Measurements from ENCODE around the gene USP22.

Gene USP22

GRCh38 chr17:21078016-21078780, 35.4 kb upstream of the USP22 start:
- Histone ChIP-seq H3K14ac (ENCODE audit: low read length) (no peak overlapping the region), H3K4ac (ENCODE audit: low read depth, low read length) (no peak overlapping the region), H4K8ac (ENCODE audit: low read depth, low read length) (no peak overlapping the region), H4K91ac (ENCODE audit: low read depth, low read length) (no peak overlapping the region), H3K4me3 (ENCODE audit: low read depth, low read length) (no peak overlapping the region), H3K4me1 (ENCODE audit: control insufficient read depth in 1 of 2, insufficient read depth in 2 of 2, low read length in 2 of 2) (peaks cover 4 to 6% of the 10 kb centered on the region in 2 experiments), H2BK120ac (ENCODE audit: insufficient read depth, low read length, poor library complexity) (no peak overlapping the region), H2BK5ac (ENCODE audit: low read depth, low read length, poor library complexity) (no peak overlapping the region), H3K79me1 (ENCODE audit: low read length) (no peaks in the 10 kb centered on the region), H3K4me2 (ENCODE audit: low read length) (no peak overlapping the region), H3K27ac (ENCODE audit: low read depth, low read length) (no peak overlapping the region), H3K9me3 (ENCODE audit: insufficient read depth, low read depth, low read length) (peaks cover 2% of the 10 kb centered on the region), H2AK5ac (ENCODE audit: low read length) (no peak overlapping the region), H3K79me2 (ENCODE audit: control insufficient read depth, insufficient read depth, low read length, poor library complexity) (no peaks in the 10 kb centered on the region), H3K18ac (ENCODE audit: low read length) (no peak overlapping the region), H3K27me3 (ENCODE audit: insufficient read depth, low read length) (no peaks in the 10 kb centered on the region), H3K36me3 (ENCODE audit: control insufficient read depth in 1 of 2, insufficient read depth in 2 of 2, low read length in 2 of 2) (no peaks in the 10 kb centered on the region), H4K12ac (ENCODE audit: low read depth, low read length) (no peak overlapping the region), H3K23ac (ENCODE audit: low read length) (no peak overlapping the region), H2BK12ac (ENCODE audit: low read length) (no peak overlapping the region), H3K9ac (ENCODE audit: low read length) (no peak overlapping the region), H2AFZ (ENCODE audit: insufficient read depth, low read length, poor library complexity) (no peak overlapping the region)
- WGBS (ENCODE audit: extremely low coverage, insufficient coverage, insufficient read length): no CpG with 5 or more reads among the region's 11 CpGs
- no peak for DNase-seq

- H3K79me2 ChIP-seq (ENCODE audit: control insufficient read depth, insufficient read depth, low read length, poor library complexity): no peaks in the 10 kb centered on the region
- no peak overlapping the region for H4K12ac ChIP-seq (ENCODE audit: low read depth, low read length)
- H3K27ac ChIP-seq (ENCODE audit: low read depth, low read length): no peak overlapping the region
- no peak overlapping the region for H3K23ac ChIP-seq (ENCODE audit: low read length)
- WGBS (ENCODE audit: extremely low coverage, insufficient coverage, insufficient read length): no CpG with 5 or more reads among the region's 2 CpGs
- no peak overlapping the region for H2BK5ac ChIP-seq (ENCODE audit: low read depth, low read length, poor library complexity)
- no peak overlapping the region for H4K8ac ChIP-seq (ENCODE audit: low read depth, low read length)
- no peak for DNase-seq
- no peak overlapping the region for H3K9ac ChIP-seq (ENCODE audit: low read length)
- no peak overlapping the region for H3K4me2 ChIP-seq (ENCODE audit: low read length)
- H3K9me3 ChIP-seq (ENCODE audit: insufficient read depth, low read depth, low read length): peaks cover 2% of the 10 kb centered on the region
- H3K4me3 ChIP-seq (ENCODE audit: low read depth, low read length): no peak overlapping the region
- no peaks in the 10 kb centered on the region for H3K79me1 ChIP-seq (ENCODE audit: low read length)
- no peak overlapping the region for H2BK12ac ChIP-seq (ENCODE audit: low read length)
- no peak overlapping the region for H2AK5ac ChIP-seq (ENCODE audit: low read length)
- no peaks in the 10 kb centered on the region for H3K27me3 ChIP-seq (ENCODE audit: insufficient read depth, low read length)
- no peak overlapping the region for H2AFZ ChIP-seq (ENCODE audit: insufficient read depth, low read length, poor library complexity)
- H3K4ac ChIP-seq (ENCODE audit: low read depth, low read length): no peak overlapping the region
- no peak overlapping the region for H2BK120ac ChIP-seq (ENCODE audit: insufficient read depth, low read length, poor library complexity)
- H3K36me3 ChIP-seq (ENCODE audit: control insufficient read depth in 1 of 2, insufficient read depth in 2 of 2, low read length in 2 of 2): no peaks in the 10 kb centered on the region
- peaks cover 4 to 6% of the 10 kb centered on the region in 2 experiments for H3K4me1 ChIP-seq (ENCODE audit: control insufficient read depth in 1 of 2, insufficient read depth in 2 of 2, low read length in 2 of 2)
- H3K14ac ChIP-seq (ENCODE audit: low read length): no peak overlapping the region
- no peak overlapping the region for H4K91ac ChIP-seq (ENCODE audit: low read depth, low read length)
- H3K18ac ChIP-seq (ENCODE audit: low read length): no peak overlapping the region
These were observed 34.5 kb upstream of the USP22 start for GRCh38 chr17:21077281-21077680.

- no peak overlapping the region for H3K4me3 ChIP-seq (ENCODE audit: low read depth, low read length)
- no peak overlapping the region for H2AFZ ChIP-seq (ENCODE audit: insufficient read depth, low read length, poor library complexity)
- no peak overlapping the region for H4K8ac ChIP-seq (ENCODE audit: low read depth, low read length)
- no peak overlapping the region for H2BK120ac ChIP-seq (ENCODE audit: insufficient read depth, low read length, poor library complexity)
- no peak overlapping the region for H3K4me2 ChIP-seq (ENCODE audit: low read length)
- WGBS (ENCODE audit: extremely low coverage, insufficient coverage, insufficient read length): no CpG with 5 or more reads among the region's 3 CpGs
- no peak for DNase-seq
- H4K91ac ChIP-seq (ENCODE audit: low read depth, low read length): no peak overlapping the region
- peaks cover 4 to 6% of the 10 kb centered on the region in 2 experiments for H3K4me1 ChIP-seq (ENCODE audit: control insufficient read depth in 1 of 2, insufficient read depth in 2 of 2, low read length in 2 of 2)
- H2BK12ac ChIP-seq (ENCODE audit: low read length): no peak overlapping the region
- H3K9me3 ChIP-seq (ENCODE audit: insufficient read depth, low read depth, low read length): peaks cover 2% of the 10 kb centered on the region
- H3K23ac ChIP-seq (ENCODE audit: low read length): no peak overlapping the region
- no peak overlapping the region for H3K9ac ChIP-seq (ENCODE audit: low read length)
- H4K12ac ChIP-seq (ENCODE audit: low read depth, low read length): no peak overlapping the region
- H3K79me1 ChIP-seq (ENCODE audit: low read length): no peaks in the 10 kb centered on the region
- no peak overlapping the region for H2AK5ac ChIP-seq (ENCODE audit: low read length)
- no peak overlapping the region for H3K27ac ChIP-seq (ENCODE audit: low read depth, low read length)
- H3K18ac ChIP-seq (ENCODE audit: low read length): no peak overlapping the region
- no peaks in the 10 kb centered on the region for H3K79me2 ChIP-seq (ENCODE audit: control insufficient read depth, insufficient read depth, low read length, poor library complexity)
- no peak overlapping the region for H3K14ac ChIP-seq (ENCODE audit: low read length)
- H3K27me3 ChIP-seq (ENCODE audit: insufficient read depth, low read length): no peaks in the 10 kb centered on the region
- H3K36me3 ChIP-seq (ENCODE audit: control insufficient read depth in 1 of 2, insufficient read depth in 2 of 2, low read length in 2 of 2): no peaks in the 10 kb centered on the region
- no peak overlapping the region for H2BK5ac ChIP-seq (ENCODE audit: low read depth, low read length, poor library complexity)
- no peak overlapping the region for H3K4ac ChIP-seq (ENCODE audit: low read depth, low read length)
These were observed 33.4 kb upstream of the USP22 start for GRCh38 chr17:21076242-21076641.

- no peak overlapping the region for H4K12ac ChIP-seq (ENCODE audit: low read depth, low read length)
- DNase-seq: peak in 1 of 2 donors; percentile 61
- no peak overlapping the region for H2AK5ac ChIP-seq (ENCODE audit: low read length)
- no peak overlapping the region for H2BK120ac ChIP-seq (ENCODE audit: insufficient read depth, low read length, poor library complexity)
- no peak overlapping the region for H3K23ac ChIP-seq (ENCODE audit: low read length)
- H4K8ac ChIP-seq (ENCODE audit: low read depth, low read length): no peak overlapping the region
- H3K27ac ChIP-seq (ENCODE audit: low read depth, low read length): no peak overlapping the region
- H3K9ac ChIP-seq (ENCODE audit: low read length): no peak overlapping the region
- no peak overlapping the region for H3K4me2 ChIP-seq (ENCODE audit: low read length)
- H3K36me3 ChIP-seq (ENCODE audit: control insufficient read depth in 1 of 2, insufficient read depth in 2 of 2, low read length in 2 of 2): no peaks in the 10 kb centered on the region
- H3K4ac ChIP-seq (ENCODE audit: low read depth, low read length): no peak overlapping the region
- no peaks in the 10 kb centered on the region for H3K27me3 ChIP-seq (ENCODE audit: insufficient read depth, low read length)
- H2AFZ ChIP-seq (ENCODE audit: insufficient read depth, low read length, poor library complexity): no peak overlapping the region
- H3K14ac ChIP-seq (ENCODE audit: low read length): no peak overlapping the region
- WGBS (ENCODE audit: extremely low coverage, insufficient coverage, insufficient read length): no CpG with 5 or more reads among the region's 11 CpGs
- H2BK12ac ChIP-seq (ENCODE audit: low read length): no peak overlapping the region
- peaks cover 4 to 6% of the 10 kb centered on the region in 2 experiments for H3K4me1 ChIP-seq (ENCODE audit: control insufficient read depth in 1 of 2, insufficient read depth in 2 of 2, low read length in 2 of 2)
- no peak overlapping the region for H3K4me3 ChIP-seq (ENCODE audit: low read depth, low read length)
- H3K18ac ChIP-seq (ENCODE audit: low read length): no peak overlapping the region
- no peak overlapping the region for H4K91ac ChIP-seq (ENCODE audit: low read depth, low read length)
- H2BK5ac ChIP-seq (ENCODE audit: low read depth, low read length, poor library complexity): no peak overlapping the region
- no peaks in the 10 kb centered on the region for H3K79me2 ChIP-seq (ENCODE audit: control insufficient read depth, insufficient read depth, low read length, poor library complexity)
- no peaks in the 10 kb centered on the region for H3K79me1 ChIP-seq (ENCODE audit: low read length)
- H3K9me3 ChIP-seq (ENCODE audit: insufficient read depth, low read depth, low read length): peaks cover 2% of the 10 kb centered on the region
These were observed 32.9 kb upstream of the USP22 start for GRCh38 chr17:21075739-21076085.
